Medulla oblongata (tissue), 1 donor: ENCODE measurements around the gene TMEM186.
A peak's percentile ranks its signal among the peaks of the same experiment; 100 is the strongest.
"Not testable (repeated sequence)": the region's sequence is repeated elsewhere in the genome, so short reads cannot be mapped to it uniquely, and the experiment has no call there.

ENCODE experiments used
- DNase-seq: peaks from one replicate; pipeline ENCODE4 v3.0.0-alpha.2; 2015; ENCODE audit errors: extremely low spot score

Gene TMEM186, protein sequence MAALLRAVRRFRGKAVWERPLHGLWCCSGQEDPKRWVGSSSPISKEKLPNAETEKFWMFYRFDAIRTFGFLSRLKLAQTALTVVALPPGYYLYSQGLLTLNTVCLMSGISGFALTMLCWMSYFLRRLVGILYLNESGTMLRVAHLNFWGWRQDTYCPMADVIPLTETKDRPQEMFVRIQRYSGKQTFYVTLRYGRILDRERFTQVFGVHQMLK

DNA sequence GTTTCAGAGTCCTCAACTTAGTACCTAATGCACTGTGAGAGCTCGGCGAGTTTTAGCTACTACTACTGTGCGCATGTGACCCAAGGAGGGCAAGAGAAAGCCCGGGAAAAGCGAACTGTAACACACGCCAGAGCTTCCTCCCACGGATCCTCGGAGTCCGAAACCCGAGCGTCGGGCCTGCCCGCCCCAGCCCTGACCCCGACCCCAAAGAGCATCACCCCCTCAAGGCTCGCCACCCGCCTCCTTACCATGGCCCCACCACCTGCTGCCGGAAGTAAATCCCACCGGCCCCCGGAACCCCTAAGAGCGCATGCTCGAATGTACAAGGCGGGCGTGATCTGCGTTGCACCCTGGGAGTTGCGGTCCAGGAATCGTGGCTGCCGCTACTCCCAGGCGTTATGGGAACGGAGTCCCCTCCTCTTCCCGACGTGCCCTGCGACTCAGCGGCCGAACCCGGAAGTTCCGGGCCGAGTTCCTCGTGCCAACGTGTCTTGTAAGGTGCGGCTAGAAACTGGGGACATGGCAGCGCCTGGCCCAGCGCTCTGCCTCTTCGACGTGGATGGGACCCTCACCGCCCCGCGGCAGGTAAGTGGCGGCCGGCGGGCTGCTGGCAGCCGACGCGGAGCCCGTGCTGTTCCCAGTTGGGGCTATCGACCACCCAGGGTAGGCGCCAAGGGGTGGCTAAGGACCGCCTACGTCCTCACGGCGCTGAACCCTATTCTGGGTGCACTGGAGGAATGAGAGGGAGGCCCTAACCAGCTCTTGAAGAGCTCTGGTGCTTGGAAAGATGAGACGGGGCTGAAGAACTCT, at the start of gene TMEM186, which contains the start of gene PMM2:
TMEM186 (minus strand) TSS at position 276 of the 810 bp plus-strand sequence; CDS start at position 251, 25 bp downstream.
PMM2 (plus strand) TSS at position 476 of the 810 bp plus-strand sequence; CDS start at position 520, 44 bp downstream.
- peak; percentile 98 for DNase-seq

DNA sequence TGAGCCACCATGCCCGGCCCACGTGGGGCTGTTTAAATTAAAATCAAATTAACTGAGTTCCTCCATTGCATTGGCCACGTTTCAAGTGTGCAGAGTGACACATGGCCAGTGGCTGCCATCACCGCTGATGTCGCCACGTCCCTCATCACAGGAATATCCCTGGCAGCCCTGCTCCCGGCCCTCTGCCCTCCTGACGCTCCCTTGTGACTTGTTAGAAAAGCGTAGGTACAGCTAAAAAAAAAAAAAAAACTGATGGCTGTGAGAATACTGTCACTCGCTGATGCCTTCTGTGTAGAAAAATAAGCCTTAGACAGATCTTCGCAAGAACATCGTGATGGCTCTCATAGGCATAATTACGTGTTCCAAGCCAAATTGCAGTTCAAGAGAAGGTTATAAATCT, 49.7 kb upstream of the TMEM186 start:
- no peak for DNase-seq

DNA sequence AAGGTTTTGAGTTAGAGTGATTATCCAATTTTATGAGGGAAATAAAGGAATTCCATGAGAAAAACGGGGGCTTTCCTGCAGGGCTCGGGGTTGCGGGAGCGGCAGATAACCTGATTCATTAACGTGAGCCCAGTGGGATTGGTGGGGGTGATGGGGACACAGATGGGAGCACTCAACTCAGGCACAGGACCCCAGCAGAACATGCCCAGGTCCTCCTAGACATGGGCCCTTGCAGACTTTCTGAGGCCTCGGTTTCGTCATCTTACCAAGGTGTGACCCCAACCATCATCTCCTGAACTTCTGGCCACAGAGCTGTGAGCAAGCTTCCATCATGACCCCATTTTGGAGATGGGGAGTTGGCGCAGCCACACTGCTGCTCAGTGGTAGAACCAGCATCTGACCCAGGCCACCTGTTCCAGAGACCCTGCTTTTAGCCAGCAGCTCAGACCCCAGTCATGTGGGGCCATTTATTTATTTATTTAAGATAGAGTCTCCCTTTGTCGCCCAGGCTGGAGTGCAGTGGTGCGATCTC, 49.0 kb upstream of the TMEM186 start:
- no peak for DNase-seq

DNA sequence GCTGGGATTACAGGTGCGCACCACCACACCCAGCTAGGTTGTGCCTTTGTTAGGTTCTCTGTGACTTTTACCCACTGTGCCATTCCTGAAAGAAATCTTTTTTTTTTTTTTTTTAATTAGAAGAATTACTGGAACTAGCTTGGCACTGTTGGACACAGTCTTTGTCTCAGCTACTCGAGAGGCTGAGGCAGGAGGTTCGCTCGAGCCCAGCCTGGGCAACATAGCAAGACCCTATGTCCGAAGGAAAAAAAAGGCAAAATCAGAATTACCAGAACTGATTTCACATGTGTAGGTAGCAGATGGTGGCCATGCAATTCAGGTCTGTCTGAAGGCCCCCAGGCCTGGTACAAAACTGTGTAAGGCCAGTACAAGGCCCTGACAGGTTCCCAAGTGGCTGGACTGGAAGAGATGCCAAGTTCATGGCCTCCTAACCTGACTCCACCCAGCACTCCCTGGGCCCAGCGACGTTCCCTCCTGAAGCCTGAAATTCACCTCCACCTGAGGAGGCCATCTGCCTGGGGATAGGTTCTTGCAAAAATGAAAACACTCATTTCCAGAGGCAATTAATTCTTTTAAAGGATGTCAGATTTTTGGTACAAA, 48.4 kb upstream of the TMEM186 start:
- DNase-seq: no peak

DNA sequence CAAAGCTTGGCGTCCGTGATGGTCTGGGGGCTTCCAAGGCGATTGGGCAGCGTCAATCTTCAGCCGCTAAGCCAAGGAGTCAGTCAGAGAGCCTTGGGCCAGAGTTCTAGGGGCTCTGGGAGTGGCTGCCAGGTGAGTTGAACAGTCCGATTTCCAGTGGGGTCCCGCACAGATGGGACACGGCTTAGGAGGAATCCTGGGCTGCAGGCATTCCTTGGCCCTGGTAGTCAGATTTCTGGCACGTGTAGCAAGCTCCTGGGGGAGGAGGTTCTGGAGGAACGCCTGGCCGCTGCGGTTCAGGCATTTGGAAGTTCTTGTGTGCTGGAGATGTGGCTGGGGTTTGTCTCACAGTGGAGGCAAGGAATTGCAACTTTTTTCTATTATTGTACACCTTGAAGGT, 45.9 kb upstream of the TMEM186 start:
- not testable (repeated sequence) for DNase-seq

DNA sequence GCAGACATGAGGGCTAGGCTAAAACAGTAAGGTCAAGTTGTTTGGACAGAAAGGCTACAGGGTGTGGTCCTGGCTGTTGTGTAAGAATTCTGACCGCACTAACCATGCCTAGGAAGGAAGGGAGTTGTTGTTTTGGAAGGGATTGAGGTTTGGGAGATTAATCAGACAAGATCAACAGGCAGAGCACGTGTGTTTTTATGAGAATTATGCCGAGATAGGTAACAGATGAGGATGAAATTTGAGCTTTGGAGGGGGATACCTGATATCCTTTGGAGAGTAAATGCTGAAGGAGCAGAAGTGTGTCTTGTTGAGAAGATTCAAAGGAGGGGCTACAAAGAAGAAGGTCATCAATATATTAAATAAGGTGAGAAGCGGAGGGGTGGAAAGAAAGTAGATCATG, 44.6 kb upstream of the TMEM186 start:
- not testable (repeated sequence) for DNase-seq

DNA sequence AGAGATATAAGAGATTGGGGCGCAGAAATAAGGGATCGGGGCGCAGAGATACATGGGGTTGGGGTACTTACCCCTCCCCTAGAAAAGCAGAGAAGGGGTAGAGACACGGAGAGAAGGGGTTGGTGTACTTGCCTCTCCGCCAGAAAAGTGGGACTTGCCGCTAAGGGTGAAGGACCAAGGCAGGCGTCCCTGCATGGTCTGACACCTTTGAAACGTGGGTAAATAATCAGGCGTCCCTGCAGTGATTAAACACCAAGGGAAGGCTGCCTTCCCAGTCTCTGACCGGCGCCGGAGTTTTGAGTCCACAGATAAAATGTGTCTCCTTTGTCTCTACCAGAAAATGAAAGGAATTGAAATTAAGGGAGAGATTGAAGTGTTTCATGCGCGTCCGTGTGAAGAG, 40.2 kb upstream of the TMEM186 start:
- not testable (repeated sequence) for DNase-seq

DNA sequence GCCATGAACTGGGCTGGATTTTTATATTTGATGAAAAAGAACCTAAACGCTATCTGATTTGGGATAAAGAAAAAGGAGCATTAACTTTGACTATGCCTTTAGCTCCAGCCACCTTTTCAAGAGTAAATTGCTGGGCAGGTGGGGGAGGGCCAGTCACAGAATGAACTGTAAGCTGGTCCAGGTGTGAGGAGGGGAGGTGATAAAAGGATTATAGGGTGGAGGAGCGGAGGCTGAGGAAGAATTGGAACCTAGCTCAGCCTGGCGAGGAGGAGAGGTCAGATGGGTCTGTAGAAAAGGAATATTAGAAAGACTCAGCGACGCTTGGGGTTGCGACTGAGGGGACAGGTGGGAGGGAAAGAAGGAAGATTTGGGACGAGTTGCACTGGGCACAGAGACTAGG, 39.4 kb upstream of the TMEM186 start:
- not testable (repeated sequence) for DNase-seq

DNA sequence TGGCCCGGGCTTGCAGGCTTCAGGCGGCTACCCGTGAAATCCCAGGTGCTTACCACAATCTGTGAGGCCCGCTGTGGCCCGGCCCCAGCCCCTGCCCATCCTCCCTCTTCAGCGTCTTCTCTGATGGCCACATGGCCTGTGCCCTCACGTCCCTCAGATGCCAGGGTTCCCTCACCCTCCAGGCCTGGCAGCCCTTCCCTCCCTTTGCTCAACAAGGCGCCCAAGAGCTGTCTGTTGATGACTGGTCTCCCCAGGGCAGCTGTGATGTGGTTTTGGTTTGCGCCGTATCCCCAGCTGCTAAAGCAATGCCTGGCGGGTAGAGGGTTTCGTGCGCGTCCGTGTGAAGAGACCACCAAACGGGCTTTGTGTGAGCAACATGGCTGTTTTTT, 35.3 kb upstream of the TMEM186 start:
- no peak for DNase-seq

DNA sequence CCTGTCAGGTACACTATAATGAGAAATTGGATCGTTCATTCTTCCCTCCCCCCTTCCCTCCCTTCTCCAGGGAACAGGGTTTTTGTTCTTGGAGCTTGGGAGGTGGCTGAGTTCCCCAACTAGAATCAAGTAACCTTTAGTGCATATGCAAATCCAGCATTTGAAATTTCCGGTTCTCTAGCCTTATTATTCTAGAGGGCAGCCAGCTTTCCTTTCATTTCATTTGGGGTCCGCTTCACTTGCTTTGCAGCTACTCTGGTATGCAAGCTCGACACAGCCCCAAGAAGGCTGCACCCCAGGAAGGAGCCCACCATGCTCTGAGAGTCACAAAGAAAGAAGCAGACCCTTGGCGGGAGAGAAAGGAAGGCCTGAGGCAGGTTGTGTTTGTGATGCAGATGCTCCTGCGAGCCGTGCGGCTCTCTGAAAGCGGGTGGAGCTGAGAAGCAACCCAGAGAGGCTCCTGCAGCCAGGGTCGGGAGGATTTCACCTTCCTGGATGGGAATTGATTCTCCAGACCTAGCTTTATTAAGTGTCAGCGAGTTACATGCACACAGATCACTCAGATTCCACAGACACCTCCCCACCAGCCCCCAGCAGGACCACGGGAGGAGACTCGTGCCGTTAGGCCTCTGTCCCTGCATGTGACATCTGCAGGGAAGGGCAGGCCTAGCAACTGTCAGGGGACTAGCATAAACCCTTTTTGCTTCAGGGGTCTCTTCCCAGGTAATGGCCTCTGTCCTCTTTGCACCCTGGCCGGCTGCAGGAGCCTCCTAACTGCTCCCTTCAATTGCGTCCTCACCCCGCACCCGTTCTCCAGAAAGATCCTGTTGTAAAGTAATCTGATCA, 34.7 kb upstream of the TMEM186 start:
- DNase-seq: no peak

DNA sequence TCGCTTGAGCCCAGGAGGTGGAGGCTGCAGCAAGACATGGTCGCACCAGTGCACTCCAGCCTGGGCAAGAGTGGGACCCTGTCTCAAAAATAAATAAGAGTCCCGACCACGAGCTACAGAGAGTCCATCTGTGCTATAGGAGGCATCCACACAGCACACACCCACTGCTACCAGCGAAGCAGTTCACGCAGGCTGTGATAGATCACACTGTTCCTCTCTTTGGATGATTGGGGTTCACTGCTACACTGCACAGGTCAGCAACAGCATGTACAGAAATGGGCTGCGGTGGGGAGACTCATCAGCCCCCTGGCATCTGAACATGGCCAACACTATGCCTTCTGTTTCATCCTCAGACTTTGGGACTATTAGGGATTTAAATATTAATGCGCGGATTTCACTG, 34.0 kb upstream of the TMEM186 start:
- no peak for DNase-seq

DNA sequence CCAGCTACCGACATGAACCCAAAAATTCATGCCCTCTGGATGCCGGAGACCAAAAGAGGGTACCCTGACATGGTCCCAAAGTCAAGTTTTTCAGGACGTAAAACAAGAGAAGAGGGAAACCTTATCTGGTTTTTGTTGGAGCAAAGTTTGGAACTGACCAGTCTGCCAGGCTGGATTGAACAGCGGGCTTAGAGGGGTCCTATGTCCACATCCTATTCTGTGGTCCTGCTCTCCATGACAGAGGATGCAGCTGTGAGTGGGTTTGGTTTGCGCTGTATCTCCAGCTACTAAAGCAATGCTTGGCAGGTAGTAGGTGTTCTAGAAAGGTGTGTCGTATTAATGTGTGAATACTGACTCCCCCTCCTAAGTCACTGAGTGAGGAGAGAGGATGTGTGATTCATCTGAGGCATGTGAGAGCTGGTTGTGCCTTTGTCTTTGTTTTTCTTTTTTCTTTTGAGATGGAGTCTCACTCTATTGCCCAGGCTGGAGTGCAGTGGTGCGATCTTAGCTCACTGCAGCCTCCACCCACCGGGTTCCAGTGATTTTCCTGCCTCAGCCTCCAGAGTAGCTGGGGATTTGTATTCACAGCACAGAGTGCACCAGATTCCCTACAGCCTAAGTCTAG, 31.2 kb upstream of the TMEM186 start:
- no peak for DNase-seq

DNA sequence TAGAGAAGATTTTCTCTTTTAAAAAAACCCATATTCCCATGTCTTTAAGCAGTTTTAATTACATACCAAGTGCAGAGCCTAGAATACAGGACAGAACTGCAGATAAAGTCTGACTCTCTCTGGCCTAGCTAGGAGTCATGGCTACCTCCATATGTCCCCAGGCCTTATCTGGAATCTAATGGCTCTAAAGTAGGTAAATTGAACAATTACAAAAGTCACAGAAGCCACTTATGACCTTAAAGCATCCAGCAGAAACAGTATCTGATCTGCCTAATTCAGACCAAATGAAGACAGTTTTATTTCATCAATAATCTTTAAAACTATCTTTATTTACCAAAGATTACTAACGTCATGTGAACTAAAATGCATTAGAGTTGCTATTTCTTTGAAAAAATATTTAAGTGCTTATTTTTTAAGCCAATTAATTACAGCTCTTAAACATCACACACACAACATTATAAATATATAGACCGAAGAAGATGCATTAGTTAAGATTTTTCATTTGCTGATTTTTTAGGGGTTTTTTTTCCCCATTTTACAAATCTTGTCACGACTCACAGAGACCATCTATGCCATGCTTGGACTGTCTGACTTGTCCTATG, 28.9 kb upstream of the TMEM186 start:
- no peak for DNase-seq

DNA sequence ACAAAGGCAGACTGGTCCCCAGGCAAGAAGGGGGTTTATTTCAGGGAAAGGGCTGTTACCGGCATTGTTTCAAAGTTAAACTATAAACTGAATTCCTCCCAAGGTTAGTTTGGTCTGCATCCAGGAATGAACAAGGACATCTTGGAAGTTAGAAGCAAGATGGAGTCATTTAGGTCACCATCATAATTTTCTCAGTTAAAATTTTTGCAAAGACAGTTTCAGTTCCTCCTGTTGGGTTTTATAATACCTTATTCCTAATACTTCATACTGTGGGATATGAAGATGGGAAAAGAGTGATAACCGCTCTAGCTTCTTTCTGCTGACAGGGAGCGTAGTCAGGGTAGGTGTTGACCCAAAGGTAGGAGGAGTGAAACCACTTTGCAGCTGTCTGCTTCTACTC, 25.0 kb upstream of the TMEM186 start:
- DNase-seq: no peak

DNA sequence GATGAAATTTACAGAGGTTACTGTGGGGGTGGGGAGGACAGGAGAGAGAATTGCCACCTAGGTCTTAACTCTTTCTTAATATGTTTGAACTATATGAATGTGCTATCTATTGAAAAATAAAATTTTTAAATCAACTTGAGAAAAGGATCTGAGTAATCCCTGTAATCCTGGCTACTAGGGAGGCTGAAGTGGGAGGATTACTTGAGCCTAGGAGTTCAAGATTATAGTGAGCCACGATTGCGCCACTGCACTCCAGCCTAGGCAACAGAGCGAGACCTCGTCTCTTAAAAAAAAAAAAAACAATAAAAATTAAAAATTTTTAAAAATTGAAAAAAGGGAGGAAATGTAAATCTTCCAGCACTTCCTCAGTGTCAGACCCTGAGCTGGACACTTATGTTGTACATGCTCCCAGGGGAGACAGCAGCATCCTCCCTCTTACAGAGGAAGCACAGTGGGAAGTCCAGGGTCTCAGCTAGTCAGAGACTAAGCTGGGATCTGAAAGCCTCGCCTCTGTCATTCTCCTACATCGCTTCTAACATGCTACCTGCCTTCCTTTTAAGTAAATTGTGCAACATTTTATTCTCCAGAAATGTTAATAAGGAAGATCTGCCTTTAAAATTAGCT, 22.1 kb upstream of the TMEM186 start:
- DNase-seq: no peak

DNA sequence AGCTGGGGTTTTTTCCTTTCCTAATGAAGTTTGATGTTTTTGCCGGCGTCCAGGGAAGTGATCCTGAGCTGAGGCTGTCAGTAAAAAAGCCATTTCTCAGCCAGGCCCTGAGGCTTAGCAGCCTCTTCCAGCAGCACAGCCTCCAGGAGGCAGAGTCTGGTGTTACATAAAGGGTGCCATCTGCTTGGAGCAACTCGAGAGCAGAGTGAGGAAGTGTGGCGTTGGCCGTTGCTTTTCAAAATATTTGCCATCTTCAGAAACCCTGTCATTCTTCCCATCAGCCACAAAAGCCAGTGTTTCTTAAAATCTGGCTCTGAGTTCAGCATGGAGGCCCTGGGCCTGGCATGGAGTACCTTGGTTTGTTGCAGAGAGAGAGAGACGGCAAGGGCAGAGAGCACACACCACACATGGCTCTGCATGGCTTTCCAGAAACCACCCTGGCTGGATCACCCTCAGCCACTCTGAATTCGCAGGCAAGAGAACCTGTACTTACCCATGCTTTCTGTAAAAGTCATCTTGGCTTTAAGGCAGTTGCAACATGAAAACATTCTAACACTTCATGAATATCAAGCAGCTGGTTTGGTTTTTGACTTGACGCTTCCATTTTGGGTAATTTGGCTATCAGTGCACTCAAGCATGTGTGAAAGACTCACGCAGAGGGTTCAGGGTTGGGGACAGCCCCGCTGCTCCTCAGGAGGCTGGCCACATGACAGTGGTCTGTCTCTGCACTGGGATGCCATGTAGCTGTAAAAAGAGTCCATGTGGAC, 21.2 kb upstream of the TMEM186 start:
- no peak for DNase-seq

DNA sequence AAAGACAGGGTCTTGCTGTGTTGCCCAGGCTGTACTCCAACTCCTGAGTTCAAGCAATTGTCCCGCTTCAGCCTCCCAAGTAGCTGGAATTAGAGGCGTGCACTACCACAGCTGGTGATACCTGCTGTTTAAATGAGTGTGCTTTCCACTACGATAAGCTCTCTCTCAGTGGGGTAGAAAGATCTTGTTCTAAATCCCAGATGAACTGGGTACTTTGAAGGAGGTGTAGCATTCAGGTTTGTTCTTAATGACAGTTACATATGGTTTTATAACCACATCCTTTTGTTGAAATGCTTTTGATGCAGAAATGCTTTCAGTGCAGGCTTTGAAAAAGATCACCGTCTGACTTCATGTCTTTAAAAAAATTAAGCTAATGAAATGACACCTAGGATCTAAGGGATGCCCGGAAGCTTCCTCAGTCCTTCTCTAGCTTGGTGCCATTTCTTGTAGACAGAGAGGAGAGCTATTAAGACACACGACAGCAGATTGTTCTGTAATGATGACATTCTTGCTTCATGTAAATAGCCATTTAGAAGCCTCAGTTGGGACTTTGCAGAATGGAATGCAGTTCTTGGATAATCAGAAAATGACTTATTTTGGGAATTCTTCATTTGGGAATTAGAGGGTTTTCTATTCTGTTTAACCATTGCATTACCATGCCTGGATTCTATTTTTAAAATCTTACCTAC, 19.7 kb upstream of the TMEM186 start:
- DNase-seq: no peak

DNA sequence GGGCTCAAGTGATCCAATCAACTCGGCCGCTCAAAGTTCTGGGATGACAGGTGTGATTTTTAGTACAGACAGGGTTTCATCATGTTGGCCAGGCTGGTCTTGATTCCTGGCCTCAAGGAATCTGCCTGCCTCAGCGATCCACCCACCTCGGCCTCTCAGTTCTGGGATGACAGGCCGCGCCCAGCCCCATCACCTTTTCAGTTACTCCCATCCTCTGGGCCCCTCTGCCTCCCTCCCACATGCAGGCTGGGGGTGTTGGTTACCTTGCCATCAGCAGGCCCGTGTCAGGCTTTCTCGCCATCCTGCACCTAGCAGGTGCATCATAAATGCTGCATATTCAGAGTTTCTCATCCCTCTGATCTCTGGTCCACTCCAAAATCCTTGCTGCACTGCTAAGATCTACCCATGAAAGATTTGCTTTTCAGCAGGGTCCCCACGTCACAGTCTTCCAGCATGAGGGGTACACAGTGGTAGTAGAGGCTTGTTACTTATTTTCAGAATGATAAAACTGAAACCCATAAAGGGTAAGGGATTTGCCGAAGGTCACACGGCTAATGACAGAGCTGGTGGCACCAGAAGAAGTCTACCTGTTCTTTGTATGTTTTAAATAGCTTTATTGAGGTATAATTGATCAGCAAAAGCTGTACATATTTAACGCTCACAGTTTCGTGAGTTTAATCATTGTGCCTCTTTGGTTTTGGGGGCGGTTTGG, 16.8 kb upstream of the TMEM186 start:
- DNase-seq: no peak
